Inflammatory macrophage treated with lipopolysaccharide for 4 hours (primary cell): ENCODE measurements around the gene BORA.
"Not testable (repeated sequence)": the region's sequence is repeated elsewhere in the genome, so short reads cannot be mapped to it uniquely, and the experiment has no call there.

ENCODE experiments used
- DNase-seq: peaks from one replicate; pipeline ENCODE4 v3.0.0-alpha.2; 2020

BORA gene

DNA sequence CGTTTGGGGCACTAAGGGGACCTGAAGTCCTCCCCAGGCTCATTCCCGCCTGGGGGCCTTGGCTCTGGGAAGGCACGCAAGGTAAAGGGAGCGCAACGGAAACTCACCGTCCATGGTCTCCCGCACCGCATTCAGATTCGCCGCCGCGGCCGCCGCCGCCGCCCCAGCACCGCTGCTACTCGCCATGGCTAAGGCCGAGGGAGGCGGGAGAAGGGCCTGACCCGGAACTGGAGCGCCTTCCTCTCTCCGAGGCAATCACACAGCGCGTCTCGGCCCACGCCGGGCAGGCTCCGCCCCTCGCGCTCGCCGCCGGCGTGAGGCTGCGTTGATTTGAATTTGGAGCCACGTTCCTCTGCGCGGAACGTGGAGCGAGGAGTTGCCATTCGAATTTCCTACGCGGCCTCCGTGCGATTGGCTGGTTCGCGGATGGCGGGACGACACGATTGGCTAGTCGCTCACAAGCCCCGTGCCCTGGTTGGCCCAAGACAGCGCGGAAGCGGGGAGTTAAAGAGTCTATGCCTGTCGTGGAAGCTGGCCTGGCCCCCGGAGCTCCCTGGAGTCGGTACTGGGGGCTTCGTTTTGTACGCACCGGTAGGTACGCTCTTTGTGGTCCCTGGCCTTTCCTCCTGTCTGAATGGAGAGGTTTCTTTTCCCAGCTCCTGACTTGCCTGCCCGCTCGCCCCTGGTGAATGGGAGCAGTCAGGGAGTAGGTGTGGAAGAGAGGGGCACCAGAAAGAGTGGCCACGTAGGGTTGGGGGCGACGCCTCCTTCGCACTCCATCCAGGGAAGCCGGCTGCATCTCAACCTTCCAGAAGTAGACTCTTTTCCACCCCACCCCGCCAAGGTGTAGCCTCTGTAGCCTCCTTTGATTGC is at the start of gene BORA, which contains the start of gene MZT1:
TSS of gene BORA (plus strand) at position 507 of the 873 bp plus-strand sequence. CDS start 1,018 bp downstream, outside the sequence.
TSS of gene MZT1 (minus strand) at position 213 of the 873 bp plus-strand sequence. CDS start at position 186, 27 bp downstream.
- DNase-seq: peak; percentile 98

DNA sequence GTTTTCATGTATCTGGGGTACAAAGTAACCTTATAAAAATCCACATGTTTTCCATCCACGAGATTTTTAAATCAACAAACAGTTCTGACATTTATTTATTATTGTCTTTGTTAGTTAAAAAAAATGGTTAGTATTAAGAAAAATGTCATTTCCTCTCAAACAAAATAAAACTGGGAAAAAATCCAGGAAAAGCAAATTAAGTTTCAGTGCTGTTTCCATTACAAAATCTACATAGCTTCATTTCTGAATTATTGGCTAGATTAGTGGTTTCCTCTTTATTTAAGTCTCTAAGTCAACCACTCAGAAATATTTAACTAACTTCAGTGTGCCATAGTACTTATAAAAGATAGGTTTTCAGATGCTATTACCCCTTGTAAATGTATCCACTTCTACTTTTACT is 49.4 kb upstream of the BORA start:
- no peak for DNase-seq

DNA sequence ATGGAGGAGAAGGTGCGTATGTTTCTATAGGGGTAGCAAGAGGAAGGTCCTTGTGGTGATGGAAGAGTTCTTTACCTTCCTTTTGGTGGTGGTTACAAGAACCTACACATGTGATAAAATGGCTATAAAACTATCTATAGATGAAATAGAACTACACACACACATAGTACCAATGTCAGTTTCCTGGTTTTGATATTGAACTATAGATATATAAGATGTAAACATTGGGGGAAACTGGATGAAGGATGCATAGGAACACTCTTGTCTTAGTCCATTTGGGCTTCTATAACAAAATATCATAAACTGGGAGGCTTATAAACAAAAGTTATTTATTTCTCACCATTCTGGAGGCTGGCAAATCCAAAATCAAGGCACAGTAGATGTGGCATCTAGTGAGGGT is 47.4 kb upstream of the BORA start:
- DNase-seq: no peak

DNA sequence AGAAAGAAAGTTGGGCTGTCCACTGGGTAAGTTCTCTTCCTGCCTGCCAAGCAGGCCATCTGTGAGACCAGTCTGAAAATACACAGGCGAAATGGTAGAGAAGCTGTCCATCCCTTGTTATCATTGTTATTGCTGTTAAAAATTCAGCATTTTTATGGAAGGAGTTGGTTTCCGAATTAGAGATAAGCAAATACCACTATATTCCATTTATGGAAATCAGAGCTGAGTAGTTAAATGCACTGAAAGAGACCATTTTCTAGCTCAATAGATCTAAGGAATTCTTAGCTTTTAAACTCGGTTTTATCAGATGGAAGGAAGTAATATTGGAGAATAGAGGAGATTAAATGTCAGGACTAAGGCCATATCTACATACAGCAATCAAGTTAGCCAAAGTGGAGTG is 41.0 kb upstream of the BORA start:
- DNase-seq: no peak

DNA sequence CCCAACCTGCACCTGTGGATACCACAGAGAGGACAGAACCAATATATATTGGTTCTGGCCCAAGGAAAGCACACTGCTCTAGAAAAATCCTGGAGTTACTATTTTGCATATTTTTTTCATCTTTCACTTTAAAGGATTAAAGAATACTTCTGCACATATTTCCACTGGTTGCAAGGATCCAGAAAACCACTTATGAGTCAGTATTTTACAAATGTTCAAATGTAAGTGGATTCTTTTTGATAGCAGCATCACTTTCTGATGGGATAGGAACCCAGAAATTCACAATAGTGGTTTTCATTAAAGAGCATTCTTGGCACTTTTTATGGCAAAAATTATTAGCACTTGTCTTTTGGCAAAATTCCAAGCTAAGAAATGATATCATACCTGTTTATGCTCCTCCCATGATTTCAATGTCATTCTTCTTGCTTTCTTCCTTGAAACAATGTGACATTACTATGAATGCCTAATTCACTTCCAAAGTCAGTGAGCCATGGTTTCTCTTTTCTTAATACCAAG is 38.5 kb upstream of the BORA start:
- no peak for DNase-seq

DNA sequence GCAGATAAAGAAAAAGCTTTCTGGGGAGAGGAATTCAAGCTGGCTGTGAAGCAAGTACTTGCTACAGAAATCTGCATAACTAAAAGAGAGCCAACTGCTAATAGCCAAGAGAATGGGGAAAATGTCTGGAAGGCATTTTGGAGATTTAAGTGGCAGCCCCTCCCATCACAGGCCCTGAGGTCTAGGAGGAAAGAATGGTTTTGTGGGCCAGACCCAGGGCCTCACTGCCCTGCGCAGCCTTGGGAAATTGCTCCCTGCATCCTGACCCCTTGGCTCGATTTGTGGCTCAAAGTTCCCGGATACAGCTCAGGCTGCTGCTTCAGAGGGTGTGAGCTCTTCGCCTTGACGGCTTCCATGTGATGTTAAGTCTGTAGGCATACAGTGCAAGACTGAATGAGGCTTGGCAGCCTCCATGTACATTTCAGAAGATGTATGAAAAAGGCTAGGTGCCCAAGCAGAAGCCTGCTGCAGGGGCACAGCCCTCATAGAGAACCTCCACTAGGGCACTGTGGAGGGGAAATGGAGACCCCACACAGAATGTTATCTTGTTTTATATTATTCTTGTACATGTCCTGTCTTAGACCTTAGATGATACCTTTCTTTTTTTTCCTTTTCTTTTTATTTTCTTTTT is 34.7 kb upstream of the BORA start:
- no peak for DNase-seq

DNA sequence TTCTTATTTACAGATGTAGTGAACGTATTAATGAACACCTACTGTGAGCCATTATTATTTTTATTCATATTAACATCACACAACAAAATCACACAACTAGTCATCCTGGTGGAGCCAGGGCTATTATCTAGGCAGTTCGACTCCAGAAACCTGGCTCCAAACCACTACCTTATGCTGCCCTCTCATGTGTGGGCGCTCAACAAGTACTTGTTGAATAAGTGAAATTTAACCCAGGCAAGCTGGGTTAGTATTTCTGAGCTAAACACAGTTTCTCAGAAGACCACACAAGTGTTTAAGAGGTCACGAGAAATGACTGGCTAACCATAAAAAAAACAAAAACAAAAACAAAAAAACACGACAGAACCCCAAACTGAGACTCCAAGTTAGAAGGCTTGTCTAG is 33.9 kb upstream of the BORA start:
- no peak for DNase-seq

DNA sequence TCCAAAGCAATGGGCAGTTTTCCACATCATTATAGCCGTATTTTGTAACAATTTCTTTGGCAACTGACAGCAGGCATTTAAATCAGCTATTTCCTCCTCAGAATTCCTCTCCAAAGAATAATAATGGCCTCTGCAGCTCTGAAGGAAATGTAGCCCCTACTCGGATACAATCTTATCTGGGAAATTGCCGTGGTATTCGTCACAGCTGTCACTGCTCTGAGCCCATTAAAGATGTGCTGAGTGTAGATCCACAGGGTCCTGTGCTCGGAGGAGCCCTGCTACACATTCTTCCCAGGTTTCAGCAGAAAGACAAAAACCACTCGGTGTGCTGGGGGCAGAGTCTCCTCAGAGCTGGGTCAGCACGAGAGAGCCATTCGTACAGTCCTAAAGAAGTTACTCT is 33.4 kb upstream of the BORA start:
- DNase-seq: no peak

DNA sequence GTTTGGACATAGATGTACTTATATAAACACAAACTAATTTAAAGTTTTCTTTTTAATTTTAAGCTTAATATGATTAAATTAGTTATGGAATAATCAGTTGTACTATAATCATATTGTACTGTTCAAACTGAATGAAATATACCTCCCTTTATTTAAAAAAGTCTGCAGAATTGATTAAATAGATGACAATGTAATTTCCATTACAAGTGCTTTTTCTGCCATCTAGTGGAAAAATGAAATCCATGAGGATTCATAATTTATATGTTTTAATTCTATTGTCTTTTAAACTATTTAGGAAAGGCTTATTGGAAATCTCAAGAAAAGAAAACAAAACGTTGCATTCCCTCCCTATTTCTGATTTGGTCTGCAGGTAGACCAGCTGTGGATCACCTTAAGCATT is 31.1 kb upstream of the BORA start:
- peak; percentile 30 for DNase-seq

DNA sequence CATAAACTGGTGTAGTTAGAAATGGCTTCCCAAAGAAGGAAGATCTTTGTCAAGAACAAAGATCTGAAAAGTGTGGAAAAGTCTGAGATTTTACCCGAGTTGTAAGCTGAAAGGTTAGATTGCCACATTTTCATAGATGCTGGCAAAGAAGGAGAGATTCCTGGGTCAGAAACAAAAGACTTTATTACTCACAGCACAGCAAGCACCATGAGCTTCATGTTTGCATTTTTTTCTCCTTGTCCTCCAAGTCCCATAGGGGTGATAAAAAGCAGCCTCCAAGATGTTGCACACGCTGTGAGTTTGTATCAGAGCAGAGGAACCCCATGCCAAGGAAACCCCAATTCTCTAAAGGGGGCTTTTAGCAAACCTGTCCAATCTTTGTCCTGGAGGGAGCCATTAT is 29.6 kb upstream of the BORA start:
- no peak for DNase-seq

DNA sequence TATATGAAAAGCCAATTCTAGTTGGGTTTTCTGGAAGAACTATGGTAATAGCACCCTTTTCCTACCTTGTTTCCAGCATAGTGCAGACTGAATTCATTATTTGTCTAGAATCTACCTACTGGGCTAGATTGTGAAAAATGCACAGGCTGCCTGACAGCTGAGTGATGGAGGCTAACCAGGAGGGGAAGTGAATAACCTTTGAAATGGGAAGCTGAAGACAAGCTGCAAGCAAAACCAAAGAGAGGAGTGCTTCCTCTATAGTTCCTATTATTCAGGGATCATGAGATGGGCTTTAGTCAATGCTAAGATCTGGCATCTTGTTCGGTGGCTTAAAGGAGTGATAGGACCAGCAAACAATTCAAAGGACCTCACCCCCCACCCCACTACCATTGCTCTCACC is 27.2 kb upstream of the BORA start:
- peak; percentile 19 for DNase-seq

DNA sequence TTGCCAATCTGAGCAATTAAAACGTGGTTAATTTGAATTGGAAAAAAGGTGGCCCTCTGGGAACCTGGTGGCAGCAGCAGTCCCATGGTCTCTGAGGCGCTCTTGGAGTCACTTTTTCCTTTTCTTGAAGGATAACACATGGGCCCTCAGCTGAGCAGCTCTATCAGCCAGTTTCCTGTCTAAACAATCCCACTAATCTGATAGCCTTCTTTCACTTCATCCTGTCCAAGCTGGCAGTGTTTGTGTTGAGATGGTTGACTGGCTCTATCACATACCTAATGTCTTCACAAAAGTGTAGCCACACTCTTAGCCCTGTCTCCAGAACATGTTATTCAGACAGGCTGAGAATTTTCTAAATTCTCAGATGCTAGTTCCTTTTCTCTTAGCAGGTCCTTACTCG is 10.9 kb upstream of the BORA start:
- no peak for DNase-seq

DNA sequence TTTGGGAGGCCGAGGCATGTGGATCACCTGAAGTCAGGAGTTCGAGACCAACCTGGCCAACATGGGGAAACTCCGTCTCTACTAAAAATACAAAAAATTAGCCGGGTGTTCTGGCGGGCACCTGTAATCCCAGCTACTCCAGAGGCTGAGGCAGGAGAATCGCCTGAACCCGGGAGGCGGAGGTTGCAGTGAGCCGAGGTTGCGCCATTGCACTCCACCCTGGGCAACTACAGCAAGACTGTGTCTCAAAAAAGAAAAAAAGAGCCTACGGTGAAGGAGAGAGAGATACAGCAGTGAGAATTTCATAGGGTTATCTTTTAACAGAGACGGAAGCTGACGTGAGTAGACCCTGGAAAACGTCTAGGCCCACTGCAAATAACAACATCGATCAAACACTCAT is 1.5 kb upstream of the BORA start:
- not testable (repeated sequence) for DNase-seq

DNA sequence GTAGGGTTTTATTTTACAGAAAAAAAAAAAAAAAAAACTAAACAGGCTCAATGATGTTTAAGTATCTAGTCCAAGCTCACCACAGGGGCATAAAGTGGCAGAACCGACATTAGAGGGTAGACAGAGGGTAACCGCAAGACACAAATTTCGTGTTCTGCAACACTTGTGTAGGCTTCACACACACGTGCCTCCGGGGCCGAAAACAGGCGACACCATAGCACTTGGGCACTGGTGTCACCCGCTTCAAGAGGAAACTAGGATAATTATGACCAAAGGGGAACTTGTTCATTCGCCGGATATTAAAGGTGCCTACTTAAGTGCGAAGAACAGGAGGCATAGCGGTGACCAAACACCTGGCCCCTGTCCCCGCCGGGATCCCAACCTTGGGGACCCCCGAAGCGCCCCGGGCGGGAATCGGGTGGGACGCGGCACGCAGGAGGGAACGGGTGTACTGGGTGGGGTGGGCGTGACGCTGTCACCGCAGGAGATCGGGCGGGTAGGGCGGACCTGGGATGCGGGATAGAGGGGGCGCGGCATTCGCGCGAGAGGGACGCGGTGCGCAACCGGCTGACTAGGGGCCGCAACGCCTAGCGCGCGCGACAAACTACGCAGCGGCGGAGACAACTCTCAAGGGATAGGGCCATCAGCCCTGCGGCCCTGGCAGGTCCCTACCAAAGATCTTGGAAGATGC is 852 bp upstream of the BORA start:
- DNase-seq: peak; percentile 55

DNA sequence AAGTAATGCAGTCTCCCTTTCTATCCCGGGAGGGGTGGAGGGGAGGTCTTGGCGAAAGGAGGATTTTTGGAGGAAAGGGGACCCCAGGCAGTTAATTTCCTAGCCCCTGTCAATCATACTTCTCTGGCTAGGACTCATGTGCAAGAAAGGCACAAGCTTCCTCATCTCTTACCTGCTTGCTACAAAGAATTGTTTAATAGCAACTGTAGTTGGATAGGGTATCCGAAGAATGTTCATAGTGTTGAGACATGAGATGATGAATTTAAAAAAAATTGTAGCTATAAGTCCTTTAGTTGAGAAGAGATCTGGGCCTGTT is 525 bp downstream of the BORA start:
- DNase-seq: peak; percentile 2

DNA sequence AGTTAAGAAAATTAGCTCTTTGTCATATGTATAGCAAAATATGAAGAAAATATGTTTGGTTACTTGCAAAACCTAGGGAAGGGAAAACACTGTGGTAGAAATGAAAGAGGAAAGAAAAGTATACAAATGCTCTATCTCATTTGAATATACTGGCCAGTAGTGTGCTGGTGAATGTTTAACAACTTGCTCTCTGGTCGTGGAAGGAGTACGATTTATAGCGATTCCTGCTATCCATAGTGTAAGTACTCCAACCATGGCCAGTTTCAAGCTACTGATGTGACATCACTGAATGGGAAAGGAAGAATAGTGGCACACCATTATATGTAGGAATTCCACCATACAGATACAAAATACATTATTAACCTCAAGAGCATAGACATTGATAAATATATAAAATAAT is 9.3 kb downstream of the BORA start:
- DNase-seq: no peak

DNA sequence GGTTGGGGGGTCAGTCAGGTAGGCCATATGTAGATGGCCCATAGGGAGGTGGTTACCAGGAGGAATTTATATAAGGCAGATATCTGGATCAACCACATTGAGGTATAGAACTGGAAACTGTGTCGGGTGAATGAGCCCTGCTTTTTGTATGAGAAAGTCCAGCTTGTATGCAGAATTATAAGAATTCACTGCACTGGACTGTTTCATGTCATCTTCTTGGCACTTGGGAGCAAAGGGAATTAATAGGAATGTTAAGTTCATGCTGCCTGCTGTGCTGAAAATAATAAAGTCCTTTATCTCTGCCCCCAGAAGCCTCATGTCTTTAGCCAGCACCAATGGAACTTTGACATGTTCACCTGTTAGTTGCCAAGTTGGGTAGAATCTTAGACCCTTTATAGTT is 12.3 kb downstream of the BORA start:
- DNase-seq: no peak

DNA sequence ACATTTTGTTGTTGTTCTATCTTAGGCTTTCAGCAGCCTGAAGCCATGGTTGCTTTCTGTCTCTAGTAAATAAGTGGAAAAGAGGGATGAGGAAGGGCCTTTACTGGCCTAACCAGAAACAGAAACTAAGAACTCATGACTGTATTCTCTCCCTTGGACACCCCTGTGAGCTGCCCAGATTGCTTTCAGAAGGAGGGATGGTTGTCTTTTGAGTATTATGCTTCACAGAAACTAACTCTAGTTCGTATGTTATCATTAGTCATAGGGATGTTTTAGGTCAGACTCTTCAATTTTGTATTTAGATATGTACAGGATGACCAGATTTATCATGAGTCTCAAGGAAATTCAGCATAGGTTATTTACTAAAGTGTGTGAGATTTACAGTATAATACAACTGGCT is 17.5 kb downstream of the BORA start:
- peak; percentile 6 for DNase-seq

DNA sequence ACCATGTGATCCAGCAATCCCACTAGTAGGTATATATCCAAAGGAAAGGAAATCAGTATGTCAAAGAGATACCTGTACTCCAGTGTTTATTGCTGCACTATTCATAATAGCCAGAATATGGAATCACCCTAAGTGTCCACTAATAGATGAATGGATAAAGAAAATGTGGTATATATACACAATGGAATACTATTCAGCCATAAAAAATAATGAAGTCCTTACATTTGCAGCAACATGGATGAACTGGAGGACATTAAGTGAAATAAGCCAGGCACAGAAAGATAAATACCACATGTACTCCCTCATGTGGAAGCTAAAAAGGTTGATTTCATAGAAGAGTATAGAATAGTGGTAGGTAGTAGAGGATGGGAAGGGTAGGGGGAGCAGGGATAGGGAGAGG is 23.5 kb downstream of the BORA start:
- DNase-seq: no peak

DNA sequence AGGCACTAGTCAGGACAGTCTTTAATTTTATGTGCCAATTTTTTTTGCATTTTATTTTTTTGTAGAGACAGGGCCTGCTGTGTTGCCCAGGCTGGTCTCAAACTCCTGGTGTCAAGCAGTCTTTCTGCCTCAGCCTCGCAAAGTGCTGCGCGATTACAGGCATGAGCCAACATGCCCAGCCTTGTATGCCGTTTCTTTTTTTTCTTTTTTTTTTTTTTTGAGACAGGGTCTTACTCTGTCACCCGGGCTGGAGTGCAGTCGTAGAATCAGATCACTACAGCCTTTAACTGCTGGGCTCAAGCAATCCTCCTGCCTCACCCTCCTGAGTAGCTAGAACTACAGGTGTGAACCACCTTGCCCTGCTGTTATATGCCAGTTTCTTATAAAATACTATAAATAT is 26.4 kb downstream of the BORA start:
- no peak for DNase-seq

DNA sequence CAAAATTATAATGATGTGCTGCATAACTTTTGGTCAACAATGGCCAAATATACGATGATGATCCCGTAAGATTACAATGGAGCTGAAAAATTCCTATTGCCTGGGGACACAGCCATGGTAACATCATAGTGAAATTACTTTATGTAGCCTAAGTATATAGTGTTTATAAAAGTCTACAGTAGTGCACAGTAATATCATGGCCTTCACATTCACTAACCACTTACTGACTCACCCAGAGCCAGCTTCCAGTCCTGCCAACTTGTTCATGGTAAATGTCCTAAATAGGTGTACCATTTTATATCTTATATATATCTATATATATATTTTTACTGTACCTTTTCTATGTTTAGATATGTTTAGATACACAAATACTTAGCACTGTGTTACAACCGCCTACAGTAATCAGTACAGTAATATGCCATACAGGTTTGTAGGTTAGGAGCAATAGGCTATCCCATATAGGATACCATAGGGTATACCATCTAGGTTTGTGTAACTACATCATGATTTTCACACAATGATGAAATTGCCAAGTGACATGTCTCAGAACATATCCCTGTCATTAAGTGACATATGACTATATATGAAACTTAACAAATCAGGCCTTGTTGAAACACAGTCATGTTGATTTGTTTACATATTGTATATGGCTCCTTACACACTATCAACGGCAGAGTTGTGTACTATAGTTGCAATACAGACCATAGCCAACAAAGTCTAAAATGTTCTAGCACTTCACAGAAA is 30.2 kb downstream of the BORA start:
- no peak for DNase-seq

DNA sequence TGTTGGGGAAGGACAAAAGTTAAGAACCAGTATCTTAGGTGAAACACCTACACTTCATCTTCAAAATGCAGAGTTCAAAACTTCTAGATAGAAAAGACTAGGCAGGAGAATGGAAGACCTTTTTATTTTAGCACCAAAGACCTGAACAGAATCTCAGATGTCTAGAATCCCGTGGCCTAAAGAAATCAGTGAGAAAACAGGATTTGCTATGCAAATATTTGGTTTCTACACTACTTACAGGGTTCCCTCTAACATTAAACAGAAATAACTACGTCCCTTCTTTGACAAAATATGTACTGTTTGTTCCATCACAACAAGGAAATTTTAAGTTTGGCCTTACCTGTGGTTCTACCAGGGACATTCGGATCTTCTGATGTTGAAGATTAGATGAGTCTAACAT is 32.5 kb downstream of the BORA start:
- no peak for DNase-seq

DNA sequence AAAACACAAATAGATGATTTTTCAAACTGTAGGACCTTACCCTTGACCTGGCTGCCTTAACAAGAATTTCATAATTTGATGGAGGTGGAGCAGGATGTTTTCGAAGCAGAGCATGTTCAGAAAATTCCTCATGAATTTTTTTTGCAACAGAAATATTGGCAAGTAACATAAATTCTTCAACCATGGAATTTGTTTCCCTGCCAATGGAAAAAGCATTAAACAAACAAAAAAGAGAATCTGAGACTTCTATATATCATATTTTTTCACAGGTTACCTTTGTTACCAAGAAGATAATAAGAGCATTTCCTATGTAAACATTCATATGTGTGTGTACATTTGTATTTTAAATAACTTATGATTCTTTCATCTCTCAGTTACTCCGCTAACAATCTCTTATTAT is 35.7 kb downstream of the BORA start:
- DNase-seq: no peak
